T-helper 1 cell treated with Interleukin-12 subunit alpha and Interleukin-12 subunit beta and Interleukin-4 antibody, amounts not matched to agents 30 μg/mL and 1 μg/mL, for 36 hours (primary cell): ENCODE results near the gene SIGLEC15.

ENCODE experiments used
- H3K27ac Mint-ChIP-seq: one replicate; pipeline ENCODE4 v1.8.0; 2021; ENCODE audit warnings: mild to moderate bottlenecking, mixed read lengths
- H3K27me3 Mint-ChIP-seq: one replicate; pipeline ENCODE4 v1.8.0; 2021; ENCODE audit warnings: low read depth, mixed read lengths
- H3K36me3 Mint-ChIP-seq: one replicate; pipeline ENCODE4 v1.8.0; 2021; ENCODE audit warnings: low read depth, mixed read lengths
- H3K4me1 Mint-ChIP-seq: one replicate; pipeline ENCODE4 v1.8.0; 2021; ENCODE audit warnings: low read depth, mixed read lengths
- H3K4me3 Mint-ChIP-seq: one replicate; pipeline ENCODE4 v1.8.0; 2021; ENCODE audit warnings: mild to moderate bottlenecking, moderate library complexity, mixed read lengths
- H3K9me3 Mint-ChIP-seq: one replicate; pipeline ENCODE4 v1.8.0; 2021; ENCODE audit warnings: mixed read lengths

The SIGLEC15 gene

GRCh38 chr18:45833846-45834245 is 8.4 kb downstream of the SIGLEC15 start:
- H3K27ac Mint-ChIP-seq = no peak overlapping the region
- H3K36me3 Mint-ChIP-seq = no peaks in the 10 kb centered on the region
- H3K4me3 Mint-ChIP-seq = no peak overlapping the region
- H3K4me1 Mint-ChIP-seq = peaks cover 10% of the 10 kb centered on the region
- H3K9me3 Mint-ChIP-seq = no peaks in the 10 kb centered on the region
- H3K27me3 Mint-ChIP-seq = peaks cover 42% of the 10 kb centered on the region

GRCh38 chr18:45834306-45834705 is 8.8 kb downstream of the SIGLEC15 start:
- H3K27ac Mint-ChIP-seq = no peak overlapping the region
- H3K36me3 Mint-ChIP-seq = no peaks in the 10 kb centered on the region
- H3K9me3 Mint-ChIP-seq = no peaks in the 10 kb centered on the region
- peaks cover 47% of the 10 kb centered on the region for H3K27me3 Mint-ChIP-seq
- H3K4me3 Mint-ChIP-seq = no peak overlapping the region
- H3K4me1 Mint-ChIP-seq = peaks cover 11% of the 10 kb centered on the region

- Mint-ChIP-seq H3K4me3 (no peak overlapping the region), H3K36me3 (no peaks in the 10 kb centered on the region), H3K4me1 (peaks cover 16% of the 10 kb centered on the region), H3K27me3 (peaks cover 55% of the 10 kb centered on the region), H3K9me3 (no peaks in the 10 kb centered on the region), H3K27ac (no peak overlapping the region)
Measured at GRCh38 chr18:45835057-45835636, 9.7 kb downstream of the SIGLEC15 start.

GRCh38 chr18:45836242-45837205 is 11.0 kb downstream of the SIGLEC15 start:
- Mint-ChIP-seq H3K36me3 (no peaks in the 10 kb centered on the region), H3K9me3 (no peaks in the 10 kb centered on the region), H3K4me3 (no peak overlapping the region), H3K27ac (no peak overlapping the region), H3K4me1 (peaks cover 16% of the 10 kb centered on the region), H3K27me3 (peaks cover 66% of the 10 kb centered on the region)

- H3K27me3 Mint-ChIP-seq = peaks cover 66% of the 10 kb centered on the region
- peaks cover 16% of the 10 kb centered on the region for H3K4me1 Mint-ChIP-seq
- H3K4me3 Mint-ChIP-seq = no peak overlapping the region
- no peaks in the 10 kb centered on the region for H3K9me3 Mint-ChIP-seq
- H3K36me3 Mint-ChIP-seq = no peaks in the 10 kb centered on the region
- H3K27ac Mint-ChIP-seq = no peak overlapping the region
Measured at GRCh38 chr18:45837283-45838070, 12.0 kb downstream of the SIGLEC15 start.

- no peaks in the 10 kb centered on the region for H3K9me3 Mint-ChIP-seq
- peaks cover 66% of the 10 kb centered on the region for H3K27me3 Mint-ChIP-seq
- no peaks in the 10 kb centered on the region for H3K36me3 Mint-ChIP-seq
- H3K4me1 Mint-ChIP-seq = peaks cover 16% of the 10 kb centered on the region
- no peak overlapping the region for H3K4me3 Mint-ChIP-seq
- no peak overlapping the region for H3K27ac Mint-ChIP-seq
Measured at GRCh38 chr18:45838302-45839070, 13.0 kb downstream of the SIGLEC15 start.

GRCh38 chr18:45839414-45840395 is 14.2 kb downstream of the SIGLEC15 start:
- Mint-ChIP-seq H3K27me3 (peaks cover 56% of the 10 kb centered on the region), H3K36me3 (no peaks in the 10 kb centered on the region), H3K9me3 (no peaks in the 10 kb centered on the region), H3K4me3 (no peak overlapping the region), H3K27ac (no peak overlapping the region), H3K4me1 (peaks cover 16% of the 10 kb centered on the region)

GRCh38 chr18:45841060-45841764 is 15.7 kb downstream of the SIGLEC15 start:
- Mint-ChIP-seq H3K36me3 (no peaks in the 10 kb centered on the region), H3K27me3 (peaks cover 41% of the 10 kb centered on the region), H3K4me1 (peaks cover 16% of the 10 kb centered on the region), H3K9me3 (no peaks in the 10 kb centered on the region), H3K4me3 (no peak overlapping the region), H3K27ac (no peak overlapping the region)

GRCh38 chr18:45841765-45842442 is 16.4 kb downstream of the SIGLEC15 start:
- peaks cover 14% of the 10 kb centered on the region for H3K4me1 Mint-ChIP-seq
- H3K27ac Mint-ChIP-seq = no peak overlapping the region
- no peaks in the 10 kb centered on the region for H3K36me3 Mint-ChIP-seq
- no peak overlapping the region for H3K4me3 Mint-ChIP-seq
- H3K27me3 Mint-ChIP-seq = peaks cover 34% of the 10 kb centered on the region
- H3K9me3 Mint-ChIP-seq = no peaks in the 10 kb centered on the region

GRCh38 chr18:45843019-45843418 is 17.5 kb downstream of the SIGLEC15 start:
- Mint-ChIP-seq H3K27ac (no peak overlapping the region), H3K27me3 (peaks cover 30% of the 10 kb centered on the region), H3K4me3 (no peak overlapping the region), H3K36me3 (peaks cover under 1% of the 10 kb centered on the region), H3K4me1 (peaks cover 12% of the 10 kb centered on the region), H3K9me3 (no peaks in the 10 kb centered on the region)

GRCh38 chr18:45844938-45845337 is 19.5 kb downstream of the SIGLEC15 start:
- H3K27ac Mint-ChIP-seq = no peak overlapping the region

GRCh38 chr18:45845410-45845809 is 19.9 kb downstream of the SIGLEC15 start:
- peaks cover 2% of the 10 kb centered on the region for H3K4me1 Mint-ChIP-seq
- no peaks in the 10 kb centered on the region for H3K9me3 Mint-ChIP-seq
- peaks cover 9% of the 10 kb centered on the region for H3K27me3 Mint-ChIP-seq
- H3K36me3 Mint-ChIP-seq = peaks cover 11% of the 10 kb centered on the region
- no peak overlapping the region for H3K27ac Mint-ChIP-seq
- no peak overlapping the region for H3K4me3 Mint-ChIP-seq

More at GRCh38 chr18:45844938-45845337, 19.5 kb downstream of the SIGLEC15 start:
- Mint-ChIP-seq H3K36me3 (peaks cover 9% of the 10 kb centered on the region), H3K9me3 (no peaks in the 10 kb centered on the region), H3K27me3 (peaks cover 13% of the 10 kb centered on the region), H3K4me1 (peaks cover 2% of the 10 kb centered on the region), H3K4me3 (no peak overlapping the region)
